H9 (cell line): ENCODE data around the gene CD79A. TPM values are rescaled to one million over a fixed set of nuclear protein-coding genes. Genes with fewer than 3 reads are reported as not detected.
A peak's percentile ranks its signal among the peaks of the same experiment; 100 is the strongest.

Source experiments
- DNase-seq: peaks from one replicate; pipeline ENCODE4 v3.0.0-alpha.2; 2017
- H2AFZ ChIP-seq: one replicate; pipeline ENCODE4 v1.6.1; 2013; ENCODE audit warnings: mild to moderate bottlenecking, low read length, control low read depth, moderate library complexity
- H2AK5ac ChIP-seq: 2 replicates; pipeline ENCODE4 v1.6.1; 2013; ENCODE audit warnings: low read length, control low read depth, mixed read lengths; ENCODE audit not compliant: insufficient read length
- H2BK120ac ChIP-seq: one replicate; pipeline ENCODE4 v1.6.1; 2013; ENCODE audit warnings: low read depth, mild to moderate bottlenecking, low read length, control low read depth, inconsistent platforms; ENCODE audit not compliant: poor library complexity, severe bottlenecking
- H2BK12ac ChIP-seq: 2 replicates; pipeline ENCODE4 v1.6.1; 2013; ENCODE audit warnings: low read length, control low read depth, mixed read lengths, low read depth; ENCODE audit not compliant: insufficient read length
- H2BK15ac ChIP-seq: 2 replicates; pipeline ENCODE4 v1.6.1; 2013; ENCODE audit warnings: low read depth, low read length, control low read depth
- H2BK20ac ChIP-seq: one replicate; pipeline ENCODE4 v1.6.1; 2013; ENCODE audit warnings: low read depth, mild to moderate bottlenecking, low read length, control low read depth, inconsistent platforms; ENCODE audit not compliant: poor library complexity, severe bottlenecking
- H2BK5ac ChIP-seq: 2 replicates; pipeline ENCODE4 v1.6.1; 2013; ENCODE audit warnings: low read length, control low read depth, mixed read lengths; ENCODE audit not compliant: insufficient read length
- H3K14ac ChIP-seq: 2 replicates; pipeline ENCODE4 v1.6.1; 2013; ENCODE audit warnings: low read length, control low read depth; ENCODE audit not compliant: insufficient read depth
- H3K18ac ChIP-seq: 2 replicates; pipeline ENCODE4 v1.6.1; 2013; ENCODE audit warnings: low read depth, mild to moderate bottlenecking, mixed read lengths, low read length, control low read depth; ENCODE audit not compliant: insufficient read length
- H3K23ac ChIP-seq: 2 replicates; pipeline ENCODE4 v1.6.1; 2013; ENCODE audit warnings: low read length, control low read depth, mixed read lengths, low read depth; ENCODE audit not compliant: insufficient read length
- H3K23me2 ChIP-seq: 2 replicates; pipeline ENCODE4 v1.6.1; 2013; ENCODE audit warnings: low read depth, mild to moderate bottlenecking, mixed read lengths, low read length, control low read depth; ENCODE audit not compliant: insufficient read length, poor library complexity, severe bottlenecking
- H3K27ac ChIP-seq: 2 replicates; pipeline ENCODE4 v1.5.1; 2013; ENCODE audit warnings: low read length, control low read depth, mixed read lengths, low read depth; ENCODE audit not compliant: insufficient read length
- H3K27me3 ChIP-seq: 2 replicates; pipeline ENCODE4 v1.6.1; 2013; ENCODE audit warnings: low read length, control low read depth, inconsistent platforms; ENCODE audit not compliant: insufficient read depth
- H3K4ac ChIP-seq: 2 replicates; pipeline ENCODE4 v1.6.1; 2013; ENCODE audit warnings: low read depth, mild to moderate bottlenecking, control low read depth, inconsistent platforms, low read length, moderate library complexity
- H3K4me1 ChIP-seq: 2 replicates; pipeline ENCODE4 v1.6.1; 2013; ENCODE audit warnings: low read length, control low read depth, inconsistent platforms; ENCODE audit not compliant: insufficient read depth
- H3K4me2 ChIP-seq: 2 replicates; pipeline ENCODE4 v1.6.1; 2013; ENCODE audit warnings: low read length, control low read depth, mixed read lengths; ENCODE audit not compliant: insufficient read length, insufficient read depth
- H3K56ac ChIP-seq: 2 replicates; pipeline ENCODE4 v1.6.1; 2013; ENCODE audit warnings: low read depth, mild to moderate bottlenecking, mixed read lengths, low read length, control low read depth; ENCODE audit not compliant: insufficient read length
- H3K79me1 ChIP-seq: 2 replicates; pipeline ENCODE4 v1.6.1; 2013; ENCODE audit warnings: low read depth, mild to moderate bottlenecking, moderate library complexity, low read length, control low read depth, inconsistent platforms; ENCODE audit not compliant: insufficient read depth, poor library complexity, severe bottlenecking
- H3K79me2 ChIP-seq: 2 replicates; pipeline ENCODE4 v1.6.1; 2013; ENCODE audit warnings: low read length, control low read depth, inconsistent platforms; ENCODE audit not compliant: insufficient read depth
- H3K9ac ChIP-seq: 2 replicates; pipeline ENCODE4 v1.6.1; 2013; ENCODE audit warnings: low read length, control low read depth, mixed read lengths; ENCODE audit not compliant: insufficient read length; ENCODE audit errors: extremely low read depth
- H3K9me3 ChIP-seq: one replicate; pipeline ENCODE4 v1.6.1; 2013; ENCODE audit warnings: low read depth, low read length, inconsistent platforms; ENCODE audit not compliant: control insufficient read depth
- H3T11ph ChIP-seq: one replicate; pipeline ENCODE4 v1.6.1; 2013; ENCODE audit warnings: mild to moderate bottlenecking, low read length, control low read depth, inconsistent platforms
- H4K20me1 ChIP-seq: one replicate; pipeline ENCODE4 v1.6.1; 2013; ENCODE audit not compliant: control insufficient read depth, insufficient read length, insufficient read depth
- H4K5ac ChIP-seq: 2 replicates; pipeline ENCODE4 v1.6.1; 2013; ENCODE audit warnings: low read depth, mild to moderate bottlenecking, mixed read lengths, low read length, control low read depth; ENCODE audit not compliant: insufficient read length
- H4K8ac ChIP-seq: replicated peaks from 2 replicates; pipeline ENCODE4 v1.6.1; 2013; ENCODE audit warnings: low read length, control low read depth, mixed read lengths, low read depth; ENCODE audit not compliant: insufficient read length
- H4K91ac ChIP-seq: 2 replicates; pipeline ENCODE4 v1.6.1; 2013; ENCODE audit warnings: low read depth, mild to moderate bottlenecking, moderate library complexity, mixed read lengths, low read length, control low read depth; ENCODE audit not compliant: insufficient read length
- H3K27ac Mint-ChIP-seq, 3 experiments: 2 replicates in 2 of 3; 3 replicates in 1 of 3; pipeline ENCODE4 v1.8.0; 2020 to 2021; ENCODE audit warnings: mixed read lengths in 3 of 3, mild to moderate bottlenecking in 1 of 3, moderate library complexity in 1 of 3
- H3K27me3 Mint-ChIP-seq: 2 replicates; pipeline ENCODE4 v1.8.0; 2021; ENCODE audit warnings: low read depth, mild to moderate bottlenecking, moderate library complexity, mixed read lengths
- H3K36me3 Mint-ChIP-seq, 3 experiments: 2 replicates in 2 of 3; 3 replicates in 1 of 3; pipeline ENCODE4 v1.8.0; 2020 to 2021; ENCODE audit warnings: low read depth in 3 of 3, mixed read lengths in 3 of 3; ENCODE audit not compliant: insufficient read depth in 1 of 3
- H3K4me1 Mint-ChIP-seq, 2 experiments: 2 replicates each; pipeline ENCODE4 v1.8.0; 2020; ENCODE audit warnings: mixed read lengths in 2 of 2
- H3K4me3 Mint-ChIP-seq, 2 experiments: 2 replicates in 1 of 2; 3 replicates in 1 of 2; pipeline ENCODE4 v1.8.0; 2020 to 2021; ENCODE audit warnings: mild to moderate bottlenecking in 2 of 2, mixed read lengths in 2 of 2, moderate library complexity in 1 of 2
- H3K9me3 Mint-ChIP-seq, 2 experiments: 2 replicates in 1 of 2; 3 replicates in 1 of 2; pipeline ENCODE4 v1.8.0; 2020; ENCODE audit warnings: mild to moderate bottlenecking in 2 of 2, mixed read lengths in 2 of 2, moderate library complexity in 1 of 2
- CTCF ChIP-seq: fragments of 200-600 bp; sonication (generic); conservative IDR thresholded peaks from 3 replicates; pipeline ENCODE4 v1.8.0; 2021; ENCODE audit warnings: antibody characterized with exemption, mild to moderate bottlenecking
- WGBS: extraction: QIAGEN DNeasy Blood & Tissue Kit; methylation state at CpG from one replicate; pipeline ENCODE4 v1.1.7; 2013; ENCODE audit warnings: missing lambda C conversion rate, low lambda C conversion rate, mixed read lengths; ENCODE audit not compliant: insufficient read length; ENCODE audit errors: extremely low coverage; 5-methylcytosine and 5-hydroxymethylcytosine counted together
- total RNA-seq: library from RNA; stranded (reverse); gene quantifications from 2 replicates; pipeline ENCODE4 v1.2.1, GENCODE V29; 2021

CD79A gene
- total RNA-seq, 1 experiment from 2014 or later = 0.22 TPM

- no peak overlapping the region for H3K18ac ChIP-seq
- peaks cover 17% of the 10 kb centered on the region for H3K79me1 ChIP-seq
- H3K27me3 Mint-ChIP-seq = peaks cover 7% of the 10 kb centered on the region
- H3K27me3 ChIP-seq = no peaks in the 10 kb centered on the region
- H3K79me2 ChIP-seq = peaks cover 29% of the 10 kb centered on the region
- H3K23ac ChIP-seq = no peak overlapping the region
- no peak overlapping the region for H2BK20ac ChIP-seq
- no peak overlapping the region for H4K8ac ChIP-seq
- H3K4me1 Mint-ChIP-seq = peaks cover 36 to 46% of the 10 kb centered on the region in 2 experiments
- TF ChIP-seq CTCF = no peak
- no peak overlapping the region for H2BK12ac ChIP-seq
- no peak overlapping the region for H2AFZ ChIP-seq
- no peaks in the 10 kb centered on the region; a peak in 1 of 5 replicates for H3K9me3 Mint-ChIP-seq
- no peak overlapping the region for H3K4ac ChIP-seq
- H3K4me3 Mint-ChIP-seq = peak overlapping the region; percentile 84 to 96
- H3K27ac Mint-ChIP-seq = peak overlapping the region; percentile 68 to 99 (median 94); a peak in 6 of 7 replicates
- peak overlapping the region; percentile 90 for H3K4me2 ChIP-seq
- no peak overlapping the region for H2BK120ac ChIP-seq
- no peaks in the 10 kb centered on the region for H3K9me3 ChIP-seq
- H3K27ac ChIP-seq = no peak overlapping the region
- H3K9ac ChIP-seq = peak overlapping the region; percentile 99
- H4K5ac ChIP-seq = no peak overlapping the region
- WGBS = no CpG with 5 or more reads among the region's 9 CpGs
- peaks cover 50 to 63% (median 58%) of the 10 kb centered on the region in 3 experiments for H3K36me3 Mint-ChIP-seq
- no peaks in the 10 kb centered on the region; the same call in 1 of the 2 replicates for H3K4me1 ChIP-seq
- H2AK5ac ChIP-seq = no peak overlapping the region
- no peak overlapping the region for H3K14ac ChIP-seq
- no peak overlapping the region for H2BK15ac ChIP-seq
- H2BK5ac ChIP-seq = no peak overlapping the region
- no peak overlapping the region for H3T11ph ChIP-seq
- no peak overlapping the region for H4K91ac ChIP-seq
- H4K20me1 ChIP-seq = no peaks in the 10 kb centered on the region
- peaks cover 9% of the 10 kb centered on the region for H3K23me2 ChIP-seq
- H3K56ac ChIP-seq = no peak overlapping the region
- no peak for DNase-seq
Observed at GRCh38 chr19:41861846-41862245, 15.2 kb upstream of the CD79A start.
